Cerebellar nuclear complex (tissue), 1 donor: ENCODE results near the gene ALDOA.
"Not testable (repeated sequence)": the region's sequence is repeated elsewhere in the genome, so short reads cannot be mapped to it uniquely, and the experiment has no call there.

Source experiments
- DNase-seq, 2 experiments: peaks; one replicate each; lab custom pipeline; 2025; lab: John Stamatoyannopoulos, UW

The ALDOA gene

GRCh38 chr16:30091474-30092372 lies 26.2 kb downstream of the ALDOA start, which contains the start of gene TBX6:
Gene TBX6 (minus strand): TSS chr16:30091924. CDS start chr16:30091193, 731 bp downstream.
- DNase-seq = peak in 1 of 2 experiments; percentile 51

- no peak for DNase-seq
Measured at GRCh38 chr16:30092373-30093010, 26.9 kb downstream of the ALDOA start.

- DNase-seq = no peak
Measured at GRCh38 chr16:30094541-30095165, 29.1 kb downstream of the ALDOA start.

DNA sequence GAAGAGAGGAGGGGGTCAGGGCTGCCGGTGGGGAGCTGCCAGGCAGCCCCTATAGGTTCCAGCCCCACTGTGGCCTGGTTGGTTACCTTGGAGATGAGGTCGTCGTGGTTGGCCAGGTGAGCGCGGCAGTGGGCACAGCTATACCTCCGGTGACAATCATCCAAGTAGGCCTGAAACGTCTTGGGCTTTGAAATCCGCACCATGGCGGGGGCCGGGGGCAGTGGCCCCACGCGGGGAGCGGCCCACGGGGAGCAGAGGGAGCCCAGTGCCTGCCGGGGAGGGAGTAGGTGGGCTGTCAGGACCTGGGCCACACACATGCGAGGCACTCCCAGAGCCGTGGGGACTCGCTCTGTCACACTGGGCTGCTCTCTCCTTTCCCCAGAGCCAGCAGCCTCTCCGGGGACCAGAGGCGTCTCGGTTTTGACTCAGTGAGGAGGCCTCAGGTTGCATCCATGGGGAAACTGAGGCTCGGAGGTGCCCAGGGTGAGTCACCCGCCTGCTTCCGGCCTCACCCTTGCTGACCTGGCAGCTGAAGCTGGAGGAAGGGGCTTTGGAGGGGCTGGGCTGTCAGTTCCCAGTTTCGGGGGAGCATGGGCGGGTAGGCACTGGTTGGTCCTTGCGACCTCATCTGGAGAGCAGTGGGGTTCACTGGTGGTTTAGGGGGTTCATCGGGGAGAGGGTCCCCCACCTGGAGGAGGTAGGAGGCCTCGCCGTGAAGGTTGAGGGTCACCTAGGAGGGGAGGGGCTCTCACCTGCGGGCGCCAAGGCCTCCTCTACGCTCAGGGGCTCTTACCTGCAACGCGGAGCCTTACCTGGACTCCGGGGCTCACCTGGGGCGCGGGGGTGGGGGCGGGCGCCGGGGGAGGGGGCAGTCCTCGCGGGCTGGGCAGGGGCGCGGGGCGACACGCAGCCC lies 29.9 kb downstream of the ALDOA start:
- DNase-seq = no peak

- DNase-seq = peak in 1 of 2 experiments; percentile 78
Measured at GRCh38 chr16:30096105-30096861, 30.7 kb downstream of the ALDOA start, which contains the start of gene YPEL3. Gene YPEL3 (minus strand): TSS chr16:30096213. CDS start chr16:30095482, 731 bp downstream.

- no peak for DNase-seq
Measured at GRCh38 chr16:30096862-30097563, 31.5 kb downstream of the ALDOA start.

DNA sequence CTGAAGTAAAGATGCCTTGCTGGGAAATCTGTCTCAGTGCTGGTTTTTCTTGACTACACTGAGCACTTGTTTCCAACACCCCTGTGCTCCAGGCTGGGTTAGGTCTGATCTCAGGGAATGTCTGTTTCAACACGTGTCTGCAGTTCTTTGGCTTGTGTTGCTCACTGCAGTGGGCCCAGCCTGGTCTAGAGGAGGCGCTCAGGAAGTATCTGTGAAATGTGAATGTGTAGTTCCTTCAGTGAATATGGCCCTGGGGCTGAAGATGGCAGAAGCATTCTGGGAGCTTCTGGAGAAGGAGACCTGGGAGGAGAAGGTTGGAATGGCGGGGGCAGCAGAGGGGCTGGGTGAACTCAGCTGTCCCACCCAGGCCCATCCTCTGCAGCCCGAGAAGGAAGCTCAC lies 38.5 kb downstream of the ALDOA start:
- no peak for DNase-seq

DNA sequence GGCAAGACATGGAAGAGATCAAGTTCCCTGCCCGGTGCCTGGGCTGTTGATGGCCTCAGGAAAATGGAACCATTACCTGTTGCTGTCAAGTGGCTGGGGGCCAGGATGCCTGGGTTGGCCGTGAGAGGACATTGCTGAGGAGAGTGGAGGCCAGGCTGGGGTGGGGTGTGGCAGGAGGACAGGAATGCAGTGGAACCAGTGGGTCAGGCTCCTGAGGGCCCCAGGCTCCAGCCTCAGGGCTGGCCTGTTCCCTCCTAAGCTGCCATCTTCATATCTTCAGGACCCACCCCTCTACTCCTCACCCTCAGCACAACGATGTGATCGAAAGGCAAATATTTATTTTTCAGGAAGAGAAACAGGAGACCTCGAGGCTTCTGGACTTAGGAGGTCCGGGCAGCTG lies 38.9 kb downstream of the ALDOA start:
- no peak for DNase-seq

DNA sequence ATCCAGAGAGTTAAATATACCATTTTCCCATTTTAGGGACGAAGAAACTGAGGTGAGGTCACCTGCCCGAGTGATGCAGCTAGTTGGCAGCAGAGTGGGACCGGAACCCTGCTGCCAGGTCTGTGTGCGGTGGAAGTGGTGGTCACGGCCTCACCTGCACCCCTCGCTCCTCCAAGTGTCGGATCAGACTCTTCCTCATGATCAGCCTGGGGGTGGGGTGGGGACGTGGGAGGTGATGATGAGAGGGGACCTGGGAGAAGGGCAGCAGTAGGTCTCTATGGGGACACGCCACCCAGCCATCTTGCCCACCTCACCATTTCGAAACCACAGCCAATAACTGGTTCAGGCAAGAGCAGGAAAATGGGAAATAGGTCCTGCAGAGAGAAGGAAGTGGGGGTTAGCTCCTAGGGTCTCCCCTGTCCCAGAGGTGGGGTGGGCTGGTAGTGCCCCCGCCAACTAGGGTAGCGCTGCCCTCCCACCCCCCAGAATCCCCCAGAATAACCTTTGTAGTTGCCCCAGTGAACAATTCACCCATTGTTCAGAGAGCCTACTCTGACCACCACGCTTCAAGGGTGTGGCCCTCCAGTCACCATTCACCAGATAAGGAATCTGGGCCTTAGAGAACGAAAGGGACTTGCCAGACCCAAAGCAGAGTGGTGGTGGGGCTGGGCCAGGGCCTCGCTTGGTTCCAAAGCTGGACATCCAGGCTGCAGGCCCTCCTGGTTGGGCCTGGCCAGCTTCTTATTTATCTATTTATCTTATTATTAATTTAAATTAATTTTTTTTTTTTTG lies 42.7 kb downstream of the ALDOA start:
- DNase-seq = no peak

- no peak for DNase-seq
Measured at GRCh38 chr16:30110661-30111060, 45.1 kb downstream of the ALDOA start.

- no peak for DNase-seq
Measured at GRCh38 chr16:30112197-30113030, 46.9 kb downstream of the ALDOA start.

GRCh38 chr16:30113031-30113710 lies 47.6 kb downstream of the ALDOA start, which contains the start of gene GDPD3:
Gene GDPD3 (minus strand): TSS chr16:30113537. CDS start chr16:30113478, 59 bp downstream.
- DNase-seq = no peak

GRCh38 chr16:30113711-30114333 lies 48.3 kb downstream of the ALDOA start:
- no peak for DNase-seq

DNA sequence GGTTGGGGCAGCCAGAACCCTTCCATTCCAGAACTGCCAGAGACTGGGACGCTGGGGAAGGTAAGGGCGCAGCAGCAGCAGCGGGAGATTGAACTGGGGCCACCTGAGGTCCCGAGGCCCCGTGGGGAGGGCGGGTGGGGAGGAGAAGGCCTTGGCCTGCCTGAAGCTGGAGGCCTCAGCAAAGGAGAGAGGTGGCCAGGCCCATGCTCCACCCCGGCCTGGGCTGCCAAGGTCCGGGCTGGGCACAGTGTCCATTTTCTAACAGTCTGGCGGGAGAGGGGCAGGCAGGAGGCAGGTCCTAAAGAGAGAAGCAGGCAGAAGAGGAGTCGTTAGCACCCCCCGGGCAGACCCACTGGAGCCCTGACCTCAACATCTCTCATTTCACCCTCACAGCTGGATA lies 48.9 kb downstream of the ALDOA start:
- no peak for DNase-seq

DNA sequence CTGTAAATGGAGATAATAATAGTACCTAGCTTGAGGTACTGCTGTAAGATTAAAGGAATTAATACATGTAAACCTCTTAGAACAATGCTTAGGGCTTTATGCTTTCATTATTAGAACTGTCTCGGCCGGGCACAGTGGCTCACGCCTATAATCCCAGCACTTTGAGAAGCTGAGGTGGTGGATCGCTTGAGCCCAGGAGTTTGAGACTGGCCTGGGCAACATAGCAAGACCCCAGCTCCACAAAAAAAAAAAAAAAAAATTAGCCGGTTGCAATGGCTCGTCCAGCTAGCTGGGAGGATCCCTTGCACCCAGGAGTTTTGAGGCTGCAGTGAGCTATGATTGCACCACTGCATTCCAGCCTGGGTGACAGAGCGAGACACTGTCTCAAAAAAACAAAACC lies 49.3 kb downstream of the ALDOA start:
- DNase-seq = not testable (repeated sequence)

GRCh38 chr16:30115238-30115637 lies 49.7 kb downstream of the ALDOA start:
- no peak for DNase-seq
